ENCODE results near the gene INPP4A. TPM values are rescaled to one million over a fixed set of nuclear protein-coding genes. Genes with fewer than 3 reads are reported as not detected.

The INPP4A gene
- total and polyA plus RNA-seq, 2 experiments from 2014 or later = 7.9 to 13.1 TPM

GRCh38 chr2:98508709-98509066, 64.0 kb downstream of the INPP4A start:
- no peaks in the 10 kb centered on the region for H3K27me3 ChIP-seq
- no peak overlapping the region for H3K4me2 ChIP-seq
- H2AFZ ChIP-seq = no peak overlapping the region
- no peak overlapping the region for H3K4me3 ChIP-seq
- H3K27ac ChIP-seq = no peak overlapping the region
- no peaks in the 10 kb centered on the region for H4K20me1 ChIP-seq (ENCODE audit: insufficient read depth, poor library complexity, severe bottlenecking)
- peaks cover 4% of the 10 kb centered on the region for H3K79me2 ChIP-seq
- no peak for DNase-seq (ENCODE audit: low spot score)
- TF ChIP-seq CTCF (IDR thresholded peaks at IDR 0.05; ENCODE audit: poor library complexity) (no peak), EZH2 (IDR thresholded peaks at IDR 0.05; ENCODE audit: borderline replicate concordance) (no peak), EZH2phosphoT487 (IDR thresholded peaks at IDR 0.05; ENCODE audit: low read depth, severe bottlenecking, unreplicated experiment) (no peak)
- no peaks in the 10 kb centered on the region for H3K36me3 ChIP-seq (replicated peaks; ENCODE audit: insufficient read depth, low read depth)
- no peaks in the 10 kb centered on the region for H3K9me2 ChIP-seq (replicated peaks; ENCODE audit: insufficient read depth)
- H3K4me1 ChIP-seq (ENCODE audit: insufficient read depth) = no peaks in the 10 kb centered on the region
- no peaks in the 10 kb centered on the region for H3K9me3 ChIP-seq (ENCODE audit: low read depth)
- 77% methylated on average over 9 of the region's 9 CpGs for WGBS (ENCODE audit: low lambda C conversion rate, missing lambda C conversion rate)

DNA sequence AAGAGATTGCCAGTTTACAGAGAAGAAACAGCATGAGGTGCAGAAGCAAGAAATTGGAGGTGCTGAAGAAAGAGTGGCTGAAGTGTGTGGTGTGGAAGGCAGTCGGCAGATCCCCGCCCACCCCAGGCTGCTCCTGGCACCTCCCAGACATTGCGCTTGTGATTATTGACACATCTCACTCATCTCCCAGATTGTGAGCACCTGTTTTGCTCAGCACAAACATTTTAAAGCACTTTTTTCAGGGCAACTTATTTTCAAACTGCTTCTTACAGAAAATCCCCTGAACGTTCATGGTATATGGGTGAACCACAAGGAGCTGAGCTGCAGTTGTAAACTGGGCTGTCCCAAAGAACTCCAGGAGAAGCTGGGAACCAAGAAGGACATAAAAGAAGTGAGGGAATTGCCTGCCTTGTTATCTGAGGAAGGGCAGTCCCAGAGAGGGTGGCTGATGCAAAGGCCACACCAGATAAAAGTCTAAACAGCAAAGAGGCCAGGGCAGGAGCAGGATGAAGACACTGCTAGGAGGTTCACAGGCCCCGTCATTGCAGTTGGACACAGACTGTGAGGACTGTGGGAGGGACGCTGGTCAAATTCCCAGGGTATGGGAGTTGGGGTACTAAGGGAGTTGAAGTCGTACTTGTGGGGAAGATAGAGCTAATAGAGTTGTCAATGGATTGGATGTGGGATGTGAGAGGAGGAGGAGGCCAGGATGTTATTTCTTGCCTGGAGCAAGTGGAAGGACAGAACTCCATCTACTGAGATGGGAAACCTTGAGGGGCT, 65.1 kb downstream of the INPP4A start:
- no peak for DNase-seq (ENCODE audit: low spot score)
- H3K36me3 ChIP-seq (replicated peaks; ENCODE audit: insufficient read depth, low read depth) = no peaks in the 10 kb centered on the region
- H3K27me3 ChIP-seq = no peaks in the 10 kb centered on the region
- no peaks in the 10 kb centered on the region for H3K9me3 ChIP-seq (ENCODE audit: low read depth)
- H3K79me2 ChIP-seq = peaks cover 8% of the 10 kb centered on the region
- no peak overlapping the region for H3K4me2 ChIP-seq
- TF ChIP-seq EZH2phosphoT487 (IDR thresholded peaks at IDR 0.05; ENCODE audit: low read depth, severe bottlenecking, unreplicated experiment) (no peak), EZH2 (IDR thresholded peaks at IDR 0.05; ENCODE audit: borderline replicate concordance) (no peak), CTCF (IDR thresholded peaks at IDR 0.05; ENCODE audit: poor library complexity) (no peak)
- H4K20me1 ChIP-seq (ENCODE audit: insufficient read depth, poor library complexity, severe bottlenecking) = no peaks in the 10 kb centered on the region
- peaks cover under 1% of the 10 kb centered on the region for H3K4me1 ChIP-seq (ENCODE audit: insufficient read depth)
- H3K9me2 ChIP-seq (replicated peaks; ENCODE audit: insufficient read depth) = no peaks in the 10 kb centered on the region
- WGBS (ENCODE audit: low lambda C conversion rate, missing lambda C conversion rate) = 89% methylated on average over 7 of the region's 7 CpGs
- no peak overlapping the region for H3K4me3 ChIP-seq
- no peak overlapping the region for H3K27ac ChIP-seq
- no peak overlapping the region for H2AFZ ChIP-seq

DNA sequence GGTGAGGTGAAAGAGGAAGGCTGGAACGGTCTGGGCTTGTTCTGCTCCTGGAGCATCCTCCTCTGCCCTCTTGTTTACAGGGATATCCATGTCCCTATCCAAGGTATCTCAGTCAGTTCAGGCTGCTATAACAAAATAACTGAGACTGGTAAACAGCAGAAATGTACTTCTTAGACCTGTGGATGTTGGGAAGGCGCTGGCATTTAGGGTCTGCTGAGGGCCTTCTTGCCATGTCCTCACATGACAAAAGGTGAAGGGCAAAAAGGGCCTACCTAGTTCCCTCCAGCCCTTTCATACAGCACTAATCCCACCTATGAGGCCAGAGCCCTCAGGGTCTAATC, 65.6 kb downstream of the INPP4A start:
- peaks cover 8% of the 10 kb centered on the region for H3K79me2 ChIP-seq
- no peaks in the 10 kb centered on the region for H3K36me3 ChIP-seq (replicated peaks; ENCODE audit: insufficient read depth, low read depth)
- H3K27me3 ChIP-seq = no peaks in the 10 kb centered on the region
- H4K20me1 ChIP-seq (ENCODE audit: insufficient read depth, poor library complexity, severe bottlenecking) = no peaks in the 10 kb centered on the region
- H3K4me1 ChIP-seq (ENCODE audit: insufficient read depth) = peaks cover 6% of the 10 kb centered on the region
- DNase-seq (ENCODE audit: low spot score) = no peak
- no peak overlapping the region for H3K27ac ChIP-seq
- no peak overlapping the region for H3K4me3 ChIP-seq
- no peak for TF ChIP-seq EZH2phosphoT487 (IDR thresholded peaks at IDR 0.05; ENCODE audit: low read depth, severe bottlenecking, unreplicated experiment)
- TF ChIP-seq EZH2 (IDR thresholded peaks at IDR 0.05; ENCODE audit: borderline replicate concordance) = no peak
- TF ChIP-seq CTCF (IDR thresholded peaks at IDR 0.05; ENCODE audit: poor library complexity) = no peak
- no peak overlapping the region for H2AFZ ChIP-seq
- 97% methylated on average over 2 of the region's 2 CpGs for WGBS (ENCODE audit: low lambda C conversion rate, missing lambda C conversion rate)
- no peaks in the 10 kb centered on the region for H3K9me3 ChIP-seq (ENCODE audit: low read depth)
- H3K4me2 ChIP-seq = no peak overlapping the region
- H3K9me2 ChIP-seq (replicated peaks; ENCODE audit: insufficient read depth) = no peaks in the 10 kb centered on the region

Measured in hepatocyte (in vitro differentiated cells).